Measurements from ENCODE around the gene CACNA2D2.

CACNA2D2 gene

GRCh38 chr3:50388720-50389413 is 114.6 kb downstream of the CACNA2D2 start:
- no peak for DNase-seq

- DNase-seq: no peak
Observed at GRCh38 chr3:50388016-50388719, 115.3 kb downstream of the CACNA2D2 start.

DNA sequence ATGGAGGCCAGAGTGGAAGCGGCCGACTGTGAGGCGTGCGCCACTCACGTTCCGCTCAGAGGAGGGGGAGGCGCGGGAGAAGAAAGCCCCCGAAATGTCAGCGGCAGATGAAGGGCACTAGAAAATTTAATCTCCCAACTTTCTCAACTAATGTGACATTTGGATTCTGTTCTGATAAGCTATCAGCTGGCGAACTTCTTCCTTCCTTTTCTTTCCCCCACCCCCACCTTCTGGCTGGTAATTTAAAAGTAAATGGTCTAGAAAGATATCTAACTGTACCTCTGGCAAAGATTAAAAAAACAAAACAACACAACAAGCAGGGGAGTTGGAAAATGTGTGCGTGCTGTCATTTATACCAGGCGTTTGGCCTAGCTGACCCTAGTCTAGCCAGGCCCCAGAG is 117.7 kb downstream of the CACNA2D2 start:
- no peak for DNase-seq

GRCh38 chr3:50383750-50384149 is 119.7 kb downstream of the CACNA2D2 start:
- DNase-seq: no peak

DNA sequence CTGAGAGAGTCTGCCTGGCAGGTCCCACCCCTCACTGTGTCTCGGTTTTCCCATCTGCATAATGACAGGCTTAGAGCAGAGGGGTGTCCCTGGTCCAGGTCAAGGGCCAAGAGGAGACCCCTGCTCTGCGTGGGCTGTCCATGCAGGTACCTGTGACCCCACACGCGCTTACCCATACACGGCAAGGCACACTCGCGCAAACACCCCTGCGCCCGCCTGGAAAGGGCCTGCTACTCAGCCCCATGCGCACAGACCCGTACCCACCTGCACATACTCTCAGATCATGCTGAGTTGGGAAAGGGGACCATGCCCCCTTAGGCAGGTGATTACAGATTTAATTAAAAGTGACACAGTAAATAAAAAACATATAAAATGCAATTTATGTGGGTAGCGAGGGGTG is 120.7 kb downstream of the CACNA2D2 start:
- no peak for DNase-seq

DNA sequence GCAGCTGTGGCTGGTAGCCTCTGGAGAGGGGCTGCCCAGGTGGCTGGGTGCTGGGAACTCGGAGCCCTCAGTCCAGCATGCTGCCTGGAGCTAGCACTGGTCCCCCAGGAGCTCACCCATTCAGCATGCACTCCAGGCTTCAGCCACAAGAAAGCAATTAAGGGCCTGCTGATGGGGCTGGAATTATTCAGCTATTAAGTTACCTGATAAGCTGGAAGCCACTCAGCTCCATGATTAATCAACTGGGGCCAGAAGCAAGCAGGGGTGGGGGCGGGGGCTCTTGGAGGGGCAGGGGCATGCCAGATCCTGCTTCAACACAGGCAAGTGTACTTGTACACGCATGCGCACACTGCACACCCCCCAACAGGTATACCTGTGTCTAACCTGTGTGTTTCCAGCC is 122.1 kb downstream of the CACNA2D2 start:
- DNase-seq: no peak

DNA sequence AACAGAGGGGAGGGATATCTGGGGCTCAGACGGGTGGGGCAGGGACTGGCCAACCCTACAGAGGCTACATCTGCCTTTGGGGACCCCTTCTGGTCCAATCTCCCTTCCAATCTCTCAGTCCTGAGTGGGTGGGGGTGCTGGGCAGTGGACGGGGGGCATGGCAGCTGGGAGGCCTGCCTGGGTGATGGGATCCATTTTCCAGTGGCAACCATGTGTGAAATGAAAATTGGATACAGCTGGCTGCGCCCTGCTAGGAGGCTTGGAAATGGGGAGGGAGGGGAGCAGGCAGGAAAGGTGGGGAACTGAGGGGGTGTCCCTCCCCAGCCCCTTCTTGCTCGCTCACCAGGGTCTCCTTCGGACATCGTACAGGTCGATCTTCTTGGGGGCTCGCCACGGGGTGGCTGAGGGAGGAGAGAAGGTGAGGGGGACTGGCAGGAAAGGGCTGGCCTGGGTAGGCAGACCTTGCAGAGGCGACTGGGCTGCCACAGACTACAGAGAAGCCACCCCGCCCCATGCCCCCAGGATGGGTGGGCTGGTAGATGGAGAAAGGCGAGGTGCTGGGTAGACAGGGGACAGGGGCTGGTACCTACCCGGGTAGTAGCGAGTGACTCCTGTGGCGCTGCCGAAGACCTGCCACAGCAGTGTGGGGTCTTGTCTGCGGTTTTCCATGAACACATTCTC is 122.9 kb downstream of the CACNA2D2 start:
- no peak for DNase-seq

GRCh38 chr3:50378757-50379156 is 124.7 kb downstream of the CACNA2D2 start:
- DNase-seq: no peak

DNA sequence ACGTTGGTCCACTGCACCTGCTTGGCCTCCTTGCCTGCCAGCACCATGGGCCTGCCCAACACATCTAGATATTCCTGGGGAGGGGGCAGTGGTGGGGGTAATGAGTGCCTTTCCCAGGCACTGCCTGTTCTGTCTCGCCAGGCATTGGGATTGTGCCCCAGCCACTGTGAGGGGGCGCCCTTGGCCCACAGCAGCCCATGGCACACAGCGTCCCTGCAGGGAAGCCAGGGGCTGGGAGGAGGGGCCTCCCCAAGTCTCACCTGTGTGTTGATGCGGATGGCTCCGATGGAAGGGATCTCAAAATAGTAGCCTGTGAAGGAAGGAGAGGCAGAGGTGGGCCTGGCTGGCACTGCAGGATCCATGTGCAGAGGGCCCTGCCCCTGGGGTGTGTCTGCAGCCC is 125.4 kb downstream of the CACNA2D2 start:
- no peak for DNase-seq

DNA sequence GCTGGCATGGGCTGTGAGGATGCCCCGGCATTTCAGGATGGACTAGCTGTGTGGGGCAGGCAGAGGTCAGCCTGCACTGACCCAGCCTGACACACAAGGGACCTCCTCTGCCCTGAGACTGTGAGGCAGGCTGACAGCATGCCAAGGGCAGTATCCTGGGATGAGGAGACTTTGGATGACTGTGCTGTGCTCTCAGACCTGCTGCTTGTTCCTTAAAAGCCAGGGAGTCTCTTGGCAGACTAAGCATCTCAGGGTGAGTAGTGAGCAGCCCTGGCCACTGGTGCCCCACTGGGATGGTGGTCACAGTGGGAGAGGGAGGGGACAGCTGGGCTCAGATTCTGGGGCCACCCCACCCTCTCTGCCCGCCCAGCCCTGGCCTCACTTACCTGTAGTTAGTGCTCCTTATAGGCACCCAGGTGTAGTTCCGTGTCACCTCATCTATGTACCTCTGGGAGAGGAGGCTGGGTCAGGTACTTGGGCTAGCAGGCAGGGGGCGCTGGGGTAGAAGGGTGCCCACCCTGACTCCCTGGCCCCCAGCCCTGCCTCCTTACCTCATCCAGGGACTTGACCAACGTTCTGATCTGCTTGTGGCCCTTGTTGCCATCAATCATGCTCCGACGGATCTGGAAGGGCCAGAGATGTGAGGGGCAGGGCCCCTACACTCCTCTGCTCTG is 128.0 kb downstream of the CACNA2D2 start:
- no peak for DNase-seq

DNA sequence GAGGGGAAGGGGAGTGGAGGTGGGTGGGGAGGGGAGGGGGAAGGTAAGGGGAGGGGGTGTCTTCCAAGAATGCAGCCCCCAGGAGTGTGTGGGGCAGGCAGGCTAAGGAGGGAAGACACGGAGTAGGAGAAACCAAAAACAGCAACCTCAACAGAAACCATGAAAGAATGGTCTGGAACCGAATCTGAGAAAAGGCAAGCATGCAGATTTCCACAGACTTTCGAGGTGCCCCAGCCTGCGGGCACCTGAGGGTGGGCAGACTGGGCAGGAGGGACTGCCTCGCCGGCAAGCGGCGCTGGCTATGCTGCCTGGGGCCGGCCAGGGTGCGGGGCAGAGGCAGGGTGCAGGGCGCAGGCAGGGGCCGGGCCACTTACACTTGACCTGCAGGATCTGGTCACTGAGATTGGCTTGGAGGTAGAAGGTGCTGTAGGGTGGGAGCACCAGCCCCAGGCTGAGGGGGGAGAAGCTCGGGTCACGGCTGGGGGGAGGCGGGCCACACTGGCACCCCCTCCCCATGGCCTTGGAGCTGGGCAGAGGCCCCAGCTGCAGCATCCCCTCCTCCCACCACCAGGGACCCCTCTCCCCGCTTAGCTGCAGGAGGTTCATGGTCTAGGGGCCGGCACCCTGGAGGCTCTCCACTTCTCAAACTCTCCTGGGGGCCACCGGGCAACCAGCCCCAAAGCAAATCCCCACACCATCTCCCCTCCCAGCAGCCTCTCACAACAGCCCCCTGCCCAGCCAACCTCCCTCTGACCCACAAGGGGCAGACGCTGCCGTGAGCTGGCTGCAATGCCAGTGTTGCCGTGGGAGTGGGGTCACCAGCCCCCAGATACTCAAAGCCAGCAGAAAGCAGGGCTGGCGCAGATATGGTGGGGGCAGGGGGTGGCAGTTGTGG is 128.8 kb downstream of the CACNA2D2 start:
- no peak for DNase-seq

DNA sequence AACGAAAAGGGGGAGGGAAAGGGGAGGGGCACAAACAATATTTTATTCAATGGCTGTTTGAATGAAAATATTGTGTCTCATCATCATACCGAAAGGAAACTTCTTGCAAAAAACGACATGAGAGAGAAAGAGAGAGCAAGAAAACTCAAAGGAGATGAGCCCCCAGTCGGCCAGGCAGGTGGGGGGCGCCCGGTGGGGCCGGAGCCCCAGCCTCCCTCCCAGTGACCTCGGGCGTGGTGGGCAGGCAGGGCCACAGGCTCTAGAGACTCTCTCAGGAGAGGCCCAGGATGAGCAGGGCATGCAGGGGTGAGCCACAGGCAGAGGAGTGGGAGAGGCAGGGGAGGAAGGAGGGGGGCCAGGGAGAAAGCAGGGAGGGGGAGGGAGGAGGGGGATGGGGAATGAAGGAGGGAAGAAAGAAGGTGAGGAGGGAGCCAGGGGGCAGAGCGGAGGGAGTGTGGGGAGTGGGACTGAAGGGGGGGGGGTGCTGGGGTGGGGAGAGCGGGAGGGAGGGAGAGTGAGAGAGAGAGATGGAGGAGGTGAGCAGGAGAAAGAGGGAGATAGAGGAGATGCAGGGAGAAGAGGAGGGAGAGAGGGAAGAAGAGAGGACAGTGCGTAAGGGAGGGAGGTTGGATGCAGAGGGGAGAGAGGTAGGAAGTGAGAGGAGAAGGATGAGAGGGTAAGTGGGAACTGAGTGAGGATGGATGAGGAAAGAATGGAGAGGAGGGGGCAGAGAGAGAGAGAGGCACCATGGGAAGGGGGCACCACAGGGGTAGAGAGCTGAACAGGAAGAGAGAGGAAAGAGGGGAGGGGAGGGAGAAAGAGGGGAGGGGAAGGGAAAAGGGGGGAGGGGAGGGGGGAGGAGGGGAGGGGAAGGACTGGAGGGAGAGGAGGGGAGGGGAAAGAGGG is 130.0 kb downstream of the CACNA2D2 start:
- no peak for DNase-seq

- no peak for DNase-seq
Observed at GRCh38 chr3:50372349-50372748, 131.1 kb downstream of the CACNA2D2 start.

- DNase-seq: no peak
Observed at GRCh38 chr3:50371133-50371685, 132.2 kb downstream of the CACNA2D2 start.

DNA sequence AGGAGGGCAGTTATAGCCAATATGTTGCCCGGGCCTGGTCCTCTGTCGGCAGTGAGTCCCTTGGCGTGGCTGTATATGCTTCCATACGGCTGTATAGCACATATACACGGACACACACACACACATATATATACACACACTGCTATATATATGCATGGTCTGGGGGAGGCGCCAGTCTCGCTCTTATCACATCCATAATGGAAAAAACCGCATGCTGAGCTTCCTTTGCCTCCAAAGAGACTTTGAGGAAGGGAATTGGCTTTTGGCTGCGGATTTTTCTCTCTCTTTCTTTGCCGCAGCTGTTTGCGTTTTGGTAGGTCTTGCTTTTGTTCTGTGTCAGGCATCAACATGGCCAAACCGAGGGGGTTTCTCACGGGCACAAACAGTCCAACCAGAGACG is 132.8 kb downstream of the CACNA2D2 start:
- no peak for DNase-seq

- DNase-seq: no peak
Observed at GRCh38 chr3:50369012-50369670, 134.3 kb downstream of the CACNA2D2 start.

- no peak for DNase-seq
Observed at GRCh38 chr3:50365842-50366220, 137.6 kb downstream of the CACNA2D2 start.

GRCh38 chr3:50365080-50365841 is 138.2 kb downstream of the CACNA2D2 start:
- peak; percentile 85 to 94 for DNase-seq

DNA sequence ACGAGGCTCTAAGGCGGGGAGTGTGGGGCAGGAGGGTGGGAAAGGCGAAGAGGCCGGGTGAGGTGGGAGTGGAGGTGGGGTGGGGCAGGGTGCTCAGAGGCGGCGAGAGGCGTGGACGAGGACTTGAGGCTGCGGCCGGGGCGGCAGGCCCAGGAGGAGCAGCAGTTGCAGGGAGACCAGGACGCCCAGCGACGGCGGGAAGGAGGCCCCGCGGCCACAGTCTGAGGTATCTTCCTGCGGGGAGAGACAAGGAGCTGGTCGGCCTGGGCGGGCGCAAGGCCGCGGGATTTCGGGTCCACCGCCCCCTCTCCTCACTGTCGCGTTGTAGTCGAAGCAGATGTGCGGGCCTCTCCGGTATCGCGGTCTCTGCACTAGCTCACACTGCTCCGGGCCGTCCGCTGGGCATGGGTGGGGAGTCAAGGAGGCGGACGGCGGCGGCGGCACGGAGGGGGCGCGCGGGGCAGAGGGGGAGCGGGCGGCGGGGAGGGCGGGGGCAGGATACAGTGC is 138.8 kb downstream of the CACNA2D2 start:
- DNase-seq: no peak

DNA sequence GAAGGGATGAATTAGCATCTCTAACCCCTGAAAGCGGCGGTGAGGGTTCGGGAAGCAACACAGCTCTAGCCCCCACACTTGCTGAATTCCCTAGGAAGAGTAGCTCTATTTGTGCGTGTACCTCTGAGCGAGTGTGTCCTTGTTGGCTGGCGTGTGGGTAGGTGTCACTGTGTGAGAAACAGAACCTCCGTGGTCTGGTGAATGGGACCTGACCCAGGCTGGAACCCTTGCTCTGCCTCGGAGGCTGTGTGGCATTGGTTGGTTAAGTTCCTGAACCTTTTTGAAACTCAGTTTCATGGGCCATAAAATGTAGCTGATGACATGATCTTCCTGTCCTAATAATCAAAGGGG is 143.7 kb downstream of the CACNA2D2 start:
- DNase-seq: no peak
